ENCODE data around the gene ZBED4.

The ZBED4 gene

GRCh38 chr22:49900441-49901230 is 47.0 kb downstream of the ZBED4 start:
- H3K9ac ChIP-seq (ENCODE audit: low read length) = no peak overlapping the region
- H3K36me3 ChIP-seq (replicated peaks; ENCODE audit: low read depth, low read length) = peaks cover 10% of the 10 kb centered on the region
- no peak overlapping the region for H3K4me3 ChIP-seq (ENCODE audit: low read length)
- H3K9me3 ChIP-seq (ENCODE audit: insufficient read depth, low read length) = no peaks in the 10 kb centered on the region
- H3K79me2 ChIP-seq (ENCODE audit: low read length) = no peaks in the 10 kb centered on the region
- no peaks in the 10 kb centered on the region for H3K4me1 ChIP-seq (ENCODE audit: low read length)
- no peak overlapping the region for H3K27ac ChIP-seq (ENCODE audit: low read length)
- H3K4me2 ChIP-seq (ENCODE audit: low read length) = no peak overlapping the region
- no peaks in the 10 kb centered on the region for H4K20me1 ChIP-seq (ENCODE audit: insufficient read depth, low read length)
- TF ChIP-seq CTCF (IDR thresholded peaks at IDR 0.05; ENCODE audit: low read depth, low read length) (no peak), EZH2phosphoT487 (IDR thresholded peaks at IDR 0.05; ENCODE audit: low read depth) (no peak)
- H3K27me3 ChIP-seq (ENCODE audit: low read depth, low read length) = no peaks in the 10 kb centered on the region
- H2AFZ ChIP-seq (ENCODE audit: low read depth, low read length) = no peak overlapping the region

DNA sequence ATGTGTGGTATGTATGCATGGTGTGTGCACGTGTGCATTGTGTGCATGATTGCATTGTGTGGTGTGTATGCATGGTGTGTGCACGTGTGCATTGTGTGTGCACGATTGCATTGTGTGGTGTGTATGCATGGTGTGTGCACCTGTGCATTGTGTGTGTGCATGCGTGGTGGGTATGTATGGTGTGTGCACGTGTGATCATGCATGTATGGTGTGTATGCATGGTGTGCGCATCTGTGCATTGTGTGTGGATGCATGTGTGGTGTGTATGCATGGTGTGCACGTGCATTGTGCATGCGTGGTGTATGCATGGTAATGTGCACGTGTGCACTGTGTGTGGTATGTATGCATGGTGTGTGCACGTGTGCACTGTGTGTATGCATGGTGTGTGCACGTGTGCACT is 47.8 kb downstream of the ZBED4 start:
- Histone ChIP-seq H3K36me3 (replicated peaks; ENCODE audit: low read depth, low read length) (peaks cover 10% of the 10 kb centered on the region), H2AFZ (ENCODE audit: low read depth, low read length) (no peak overlapping the region), H3K27ac (ENCODE audit: low read length) (no peak overlapping the region), H3K79me2 (ENCODE audit: low read length) (no peaks in the 10 kb centered on the region), H4K20me1 (ENCODE audit: insufficient read depth, low read length) (no peaks in the 10 kb centered on the region), H3K9ac (ENCODE audit: low read length) (no peak overlapping the region), H3K4me2 (ENCODE audit: low read length) (no peak overlapping the region), H3K9me3 (ENCODE audit: insufficient read depth, low read length) (no peaks in the 10 kb centered on the region), H3K4me3 (ENCODE audit: low read length) (no peak overlapping the region), H3K27me3 (ENCODE audit: low read depth, low read length) (no peaks in the 10 kb centered on the region), H3K4me1 (ENCODE audit: low read length) (no peaks in the 10 kb centered on the region)
- TF ChIP-seq EZH2phosphoT487 (IDR thresholded peaks at IDR 0.05; ENCODE audit: low read depth) = no peak
- no peak for TF ChIP-seq CTCF (IDR thresholded peaks at IDR 0.05; ENCODE audit: low read depth, low read length)

- H4K20me1 ChIP-seq (ENCODE audit: insufficient read depth, low read length) = no peaks in the 10 kb centered on the region
- peaks cover 10% of the 10 kb centered on the region for H3K36me3 ChIP-seq (replicated peaks; ENCODE audit: low read depth, low read length)
- no peak overlapping the region for H3K4me3 ChIP-seq (ENCODE audit: low read length)
Measured at GRCh38 chr22:49903322-49904039, 49.8 kb downstream of the ZBED4 start.

More at GRCh38 chr22:49903322-49904039, 49.8 kb downstream of the ZBED4 start:
- H3K4me1 ChIP-seq (ENCODE audit: low read length) = no peaks in the 10 kb centered on the region
- no peak overlapping the region for H2AFZ ChIP-seq (ENCODE audit: low read depth, low read length)
- no peaks in the 10 kb centered on the region for H3K27me3 ChIP-seq (ENCODE audit: low read depth, low read length)
- no peaks in the 10 kb centered on the region for H3K9me3 ChIP-seq (ENCODE audit: insufficient read depth, low read length)
- H3K79me2 ChIP-seq (ENCODE audit: low read length) = no peaks in the 10 kb centered on the region
- no peak overlapping the region for H3K27ac ChIP-seq (ENCODE audit: low read length)
- no peak overlapping the region for H3K4me2 ChIP-seq (ENCODE audit: low read length)
- no peak overlapping the region for H3K9ac ChIP-seq (ENCODE audit: low read length)
- TF ChIP-seq CTCF (IDR thresholded peaks at IDR 0.05; ENCODE audit: low read depth, low read length) = no peak
- no peak for TF ChIP-seq EZH2phosphoT487 (IDR thresholded peaks at IDR 0.05; ENCODE audit: low read depth)

Measured in OCI-LY3 (cell line).